ENCODE data around the gene PAWR. TPM values are rescaled to one million over a fixed set of nuclear protein-coding genes. Genes with fewer than 3 reads are reported as not detected.

The PAWR gene
- polyA plus RNA-seq, 1 experiment = 10.5 TPM

DNA sequence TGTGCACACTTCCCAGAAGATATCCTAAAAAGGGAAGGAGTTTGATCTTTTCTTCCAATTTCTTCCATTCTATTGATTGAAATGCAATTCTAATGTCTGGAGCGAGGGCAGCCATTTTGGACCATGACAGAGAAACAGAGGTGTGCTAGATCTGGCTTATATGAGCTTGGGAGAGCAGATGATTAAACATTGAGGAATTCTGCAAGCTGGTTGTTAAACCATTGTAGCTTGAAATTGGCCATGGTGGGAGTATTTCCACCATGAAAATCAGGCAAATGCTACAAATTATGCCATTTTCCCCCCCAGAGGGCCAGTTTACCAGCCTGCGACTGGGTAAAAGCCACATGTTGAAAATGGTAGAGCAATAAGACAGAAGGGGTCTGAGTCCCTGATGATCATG is 155.0 kb downstream of the PAWR start:
- ChIA-PET POLR2A (no interaction called here), CTCF (interaction anchor here (0.7 kb wide), 1 partner anchor 1541 kb away, joined by 3 read pairs; no protein-coding TSS in a partner anchor)
- Histone ChIP-seq H3K4me3 (ENCODE audit: low read depth, low read length) (no peak overlapping the region), H3K36me3 (ENCODE audit: control insufficient read depth, insufficient read depth, low read length) (no peaks in the 10 kb centered on the region), H3K27me3 (ENCODE audit: control insufficient read depth, insufficient read depth, low read length) (no peaks in the 10 kb centered on the region)
- DNase-seq (ENCODE audit: low read depth) = no peak
- TF ChIP-seq, protein P1, sequence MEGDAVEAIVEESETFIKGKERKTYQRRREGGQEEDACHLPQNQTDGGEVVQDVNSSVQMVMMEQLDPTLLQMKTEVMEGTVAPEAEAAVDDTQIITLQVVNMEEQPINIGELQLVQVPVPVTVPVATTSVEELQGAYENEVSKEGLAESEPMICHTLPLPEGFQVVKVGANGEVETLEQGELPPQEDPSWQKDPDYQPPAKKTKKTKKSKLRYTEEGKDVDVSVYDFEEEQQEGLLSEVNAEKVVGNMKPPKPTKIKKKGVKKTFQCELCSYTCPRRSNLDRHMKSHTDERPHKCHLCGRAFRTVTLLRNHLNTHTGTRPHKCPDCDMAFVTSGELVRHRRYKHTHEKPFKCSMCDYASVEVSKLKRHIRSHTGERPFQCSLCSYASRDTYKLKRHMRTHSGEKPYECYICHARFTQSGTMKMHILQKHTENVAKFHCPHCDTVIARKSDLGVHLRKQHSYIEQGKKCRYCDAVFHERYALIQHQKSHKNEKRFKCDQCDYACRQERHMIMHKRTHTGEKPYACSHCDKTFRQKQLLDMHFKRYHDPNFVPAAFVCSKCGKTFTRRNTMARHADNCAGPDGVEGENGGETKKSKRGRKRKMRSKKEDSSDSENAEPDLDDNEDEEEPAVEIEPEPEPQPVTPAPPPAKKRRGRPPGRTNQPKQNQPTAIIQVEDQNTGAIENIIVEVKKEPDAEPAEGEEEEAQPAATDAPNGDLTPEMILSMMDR (IDR thresholded peaks at IDR 0.05; ENCODE audit: insufficient read depth, low read depth, low read length) = no peak

Other genes with a start within 250 kb of the PAWR start
- gene PPP1R12A, start 244.1 kb upstream of the PAWR start, polyA plus RNA-seq (2011; rRNA removed) = 52.4 and 71.9 TPM in 2 replicates

Data from BJ (cell line).